Liver (tissue), 9 donors: ENCODE data around the gene PGM1. TPM values are rescaled to one million over a fixed set of nuclear protein-coding genes. Genes with fewer than 3 reads are reported as not detected.

Source experiments
- DNase-seq: peaks from one replicate; pipeline ENCODE4 v3.0.0-alpha.2; 2017; ENCODE audit warnings: low spot score
- H3K27ac ChIP-seq, 2 donors: one replicate each; pipeline ENCODE4 v1.7.0; 2013; ENCODE audit warnings: inconsistent platforms in 2 of 2, low read length in 2 of 2, control low read depth in 1 of 2, low read depth in 1 of 2, mild to moderate bottlenecking in 1 of 2
- H3K27me3 ChIP-seq, 4 donors: one replicate each; pipeline versions ENCODE4 v1.6.1 to v1.7.0; 2013; ENCODE audit warnings: low read length in 3 of 4, inconsistent platforms in 1 of 4, mild to moderate bottlenecking in 1 of 4, moderate library complexity in 1 of 4; ENCODE audit not compliant: control insufficient read depth in 4 of 4, insufficient read depth in 4 of 4
- H3K36me3 ChIP-seq, 4 donors: one replicate each; pipeline versions ENCODE4 v1.6.1 to v1.7.0; 2013; ENCODE audit warnings: low read length in 3 of 4, mild to moderate bottlenecking in 3 of 4, low read depth in 1 of 4, moderate library complexity in 1 of 4; ENCODE audit not compliant: control insufficient read depth in 4 of 4, insufficient read depth in 3 of 4
- H3K4me1 ChIP-seq, 4 donors: one replicate each; pipeline versions ENCODE4 v1.6.1 to v1.7.0; 2013; ENCODE audit warnings: low read length in 3 of 4, mild to moderate bottlenecking in 3 of 4, moderate library complexity in 1 of 4; ENCODE audit not compliant: control insufficient read depth in 4 of 4, insufficient read depth in 4 of 4
- H3K4me3 ChIP-seq, 3 donors: one replicate each; pipeline versions ENCODE4 v1.6.1 to v1.7.0; 2013; ENCODE audit warnings: low read length in 3 of 3, control low read depth in 1 of 3, low read depth in 1 of 3, mild to moderate bottlenecking in 1 of 3
- H3K9ac ChIP-seq, 2 donors: one replicate each; pipeline ENCODE4 v1.7.0; 2013; ENCODE audit warnings: low read length in 2 of 2, mild to moderate bottlenecking in 2 of 2, moderate library complexity in 2 of 2, control low read depth in 1 of 2, low read depth in 1 of 2
- H3K9me3 ChIP-seq, 4 donors: one replicate each; pipeline versions ENCODE4 v1.6.1 to v1.7.0; 2013; ENCODE audit warnings: low read length in 3 of 4; ENCODE audit not compliant: control insufficient read depth in 4 of 4
- ATF3 ChIP-seq: IDR thresholded peaks from 2 replicates; pipeline ENCODE4 v1.6.1; 2016; ENCODE audit warnings: antibody characterized with exemption
- CTCF ChIP-seq: fragments of 150-350 bp; IDR thresholded peaks from 2 replicates; pipeline ENCODE4 v1.5.1; 2017; ENCODE audit warnings: improper control_type of control experiment, low read depth, low read length; ENCODE audit not compliant: missing input control
- EGR1 ChIP-seq, 2 donors: IDR thresholded peaks; 2 replicates each; pipeline ENCODE4 v1.6.1; 2016 to 2018; ENCODE audit warnings: antibody characterized with exemption in 2 of 2, low read depth in 2 of 2
- FOXA1 ChIP-seq: IDR thresholded peaks from 2 replicates; pipeline ENCODE4 v1.6.1; 2016; ENCODE audit warnings: antibody characterized with exemption
- FOXA2 ChIP-seq: IDR thresholded peaks from 2 replicates; pipeline ENCODE4 v1.6.1; 2016; ENCODE audit warnings: antibody characterized with exemption
- GABPA ChIP-seq, 2 donors: IDR thresholded peaks in 1 of 2; conservative IDR thresholded peaks in 1 of 2; 2 replicates each; pipeline ENCODE4 v1.6.1; 2016; ENCODE audit warnings: antibody characterized with exemption in 2 of 2, mild to moderate bottlenecking in 1 of 2, moderate library complexity in 1 of 2
- HNF4A ChIP-seq, 2 donors: conservative IDR thresholded peaks; 2 replicates each; pipeline ENCODE4 v1.6.1; 2016; ENCODE audit warnings: antibody characterized with exemption in 2 of 2, mild to moderate bottlenecking in 2 of 2
- HNF4G ChIP-seq: IDR thresholded peaks from 2 replicates; pipeline ENCODE4 v1.6.1; 2016; ENCODE audit warnings: antibody characterized with exemption
- JUND ChIP-seq, 2 donors: IDR thresholded peaks; 2 replicates each; pipeline ENCODE4 v1.6.1; 2016; ENCODE audit warnings: antibody characterized with exemption in 2 of 2
- MAX ChIP-seq: IDR thresholded peaks from 2 replicates; pipeline ENCODE4 v1.6.1; 2016; ENCODE audit warnings: antibody characterized with exemption
- NR2F2 ChIP-seq: IDR thresholded peaks from 2 replicates; pipeline ENCODE4 v1.6.1; 2016; ENCODE audit warnings: antibody characterized with exemption
- RAD21 ChIP-seq, 2 donors: IDR thresholded peaks; 2 replicates each; pipeline ENCODE4 v1.6.1; 2016; ENCODE audit warnings: antibody characterized with exemption in 2 of 2, mild to moderate bottlenecking in 2 of 2
- REST ChIP-seq: IDR thresholded peaks from 2 replicates; pipeline ENCODE4 v1.6.1; 2016; ENCODE audit warnings: antibody characterized with exemption, mild to moderate bottlenecking
- RXRA ChIP-seq, 2 donors: IDR thresholded peaks; 2 replicates each; pipeline ENCODE4 v1.6.1; 2017 to 2018; ENCODE audit warnings: antibody characterized with exemption in 2 of 2, mild to moderate bottlenecking in 1 of 2
- SP1 ChIP-seq: IDR thresholded peaks from 2 replicates; pipeline ENCODE4 v1.6.1; 2018; ENCODE audit warnings: antibody characterized with exemption, mild to moderate bottlenecking
- TAF1 ChIP-seq: conservative IDR thresholded peaks from 2 replicates; pipeline ENCODE4 v1.6.1; 2016; ENCODE audit warnings: antibody characterized with exemption, mild to moderate bottlenecking
- YY1 ChIP-seq: IDR thresholded peaks from 2 replicates; pipeline ENCODE4 v1.6.1; 2016; ENCODE audit warnings: antibody characterized with exemption, mild to moderate bottlenecking
- ZBTB33 ChIP-seq: IDR thresholded peaks from 2 replicates; pipeline ENCODE4 v1.6.1; 2016; ENCODE audit warnings: antibody characterized with exemption
- polyA plus RNA-seq, 2 donors: library from polyadenylated mRNA; stranded (reverse) in 1 of 2; unstranded in 1 of 2; fragments of 200-250 nt in 1 of 2; fragments of >200 nt in 1 of 2; fragmentation: Nextera tagmentation in 1 of 2; extraction: Ambion mirVana in 1 of 2; gene quantifications; one replicate each; pipeline versions ENCODE4 v1.2.1 to v1.2.3, GENCODE V29; 2013 to 2015
- total RNA-seq, 2 donors: library from RNA; depleted of rRNA; stranded (reverse); fragments of >200 nt; gene quantifications; one replicate each; pipeline ENCODE4 v1.2.3, GENCODE V29; 2014
- donor health status: healthy.
- donor health status: healthy.
- donor health status: healthy.
- donor health status: healthy.
- donor health status: healthy.

Gene PGM1
- total and polyA plus RNA-seq, 4 donors, result 57.3 to 224 (median 120) TPM

- no peak for TF ChIP-seq CTCF
Observed at GRCh38 chr1:63548877-63549276, 44.3 kb upstream of the PGM1 start (continued).

GRCh38 chr1:63555480-63555879 is 37.7 kb upstream of the PGM1 start:
- H3K27ac ChIP-seq, result no peak overlapping the region
- TF ChIP-seq FOXA2 (no peak), EGR1 (IDR thresholded peaks at IDR 0.05; ENCODE audit: low read depth in 2 of 2) (no peak), HNF4A (conservative IDR thresholded peaks at IDR 0.05) (no peak), HNF4G (no peak), FOXA1 (no peak), MAX (no peak), GABPA (IDR thresholded peaks at IDR 0.05 in 1 of 2, conservative IDR thresholded peaks at IDR 0.05 in 1 of 2) (no peak), SP1 (no peak), RAD21 (IDR thresholded peaks at IDR 0.05) (no peak), YY1 (no peak), ZBTB33 (no peak), RXRA (IDR thresholded peaks at IDR 0.05) (no peak), REST (no peak), JUND (IDR thresholded peaks at IDR 0.05) (no peak), NR2F2 (no peak), TAF1 (no peak), CTCF (no peak), ATF3 (no peak)
- H3K9me3 ChIP-seq, result no peaks in the 10 kb centered on the region
- H3K9ac ChIP-seq, result no peak overlapping the region
- DNase-seq, result no peak
- H3K4me3 ChIP-seq, result no peak overlapping the region
- H3K4me1 ChIP-seq, result peaks cover 0 to 2% (median 0%) of the 10 kb centered on the region in 4 donors
- no peaks in the 10 kb centered on the region for H3K27me3 ChIP-seq
- H3K36me3 ChIP-seq, result no peaks in the 10 kb centered on the region
